Measurements from ENCODE around the gene LRGUK. TPM values are rescaled to one million over a fixed set of nuclear protein-coding genes. Genes with fewer than 3 reads are reported as not detected.

Gene LRGUK
- total RNA-seq, 1 experiment from 2014 or later: 1.5 TPM

DNA sequence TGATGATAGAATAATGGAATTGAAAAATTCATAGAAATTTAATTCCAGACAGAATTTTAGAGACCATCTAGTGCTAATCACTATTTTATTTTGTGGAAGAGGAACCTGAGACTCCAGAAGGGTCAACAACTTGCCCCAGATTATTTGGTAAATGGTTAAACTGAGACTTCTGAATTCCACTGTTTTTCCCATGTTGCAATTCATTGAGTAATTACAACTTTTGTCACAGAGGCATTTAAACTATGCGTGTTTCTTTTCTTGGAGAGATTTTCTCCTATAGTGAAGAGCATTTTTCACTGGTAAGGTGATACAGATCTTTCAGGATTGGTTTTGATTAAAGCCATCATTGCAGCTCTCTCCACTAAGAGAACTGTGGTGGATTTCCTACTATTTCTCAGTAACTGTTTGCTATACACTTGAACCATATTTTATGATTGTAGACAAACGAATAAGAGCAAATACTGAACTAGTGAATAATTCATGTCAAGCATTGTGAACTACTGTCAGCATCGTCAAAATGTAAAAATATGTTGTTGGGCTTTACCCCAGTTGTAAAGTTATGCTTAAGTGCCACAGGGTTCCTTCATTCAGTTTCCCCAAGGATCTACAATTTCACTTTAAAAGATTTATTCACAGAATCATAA is 26.5 kb downstream of the LRGUK start:
- Histone ChIP-seq H2AK5ac (ENCODE audit: insufficient read length, low read length) (no peak overlapping the region), H3K18ac (ENCODE audit: insufficient read length, low read depth, low read length) (no peak overlapping the region), H2BK12ac (ENCODE audit: insufficient read length, low read depth, low read length) (no peak overlapping the region), H4K20me1 (ENCODE audit: control insufficient read depth, insufficient read depth, insufficient read length) (no peaks in the 10 kb centered on the region), H3K56ac (ENCODE audit: insufficient read length, low read depth, low read length) (no peak overlapping the region), H3K9me3 (ENCODE audit: control insufficient read depth, low read depth, low read length) (no peaks in the 10 kb centered on the region), H4K91ac (ENCODE audit: insufficient read length, low read depth, low read length) (no peak overlapping the region), H2AFZ (ENCODE audit: low read length) (no peak overlapping the region), H2BK120ac (ENCODE audit: low read depth, low read length, poor library complexity, severe bottlenecking) (no peak overlapping the region), H3K23me2 (ENCODE audit: insufficient read length, low read depth, low read length, poor library complexity, severe bottlenecking) (no peaks in the 10 kb centered on the region), H2BK20ac (ENCODE audit: low read depth, low read length, poor library complexity, severe bottlenecking) (no peak overlapping the region), H3K23ac (ENCODE audit: insufficient read length, low read depth, low read length) (no peak overlapping the region), H3K27ac (ENCODE audit: insufficient read length, low read depth, low read length) (no peak overlapping the region), H3T11ph (ENCODE audit: low read length) (no peak overlapping the region), H3K4me1 (ENCODE audit: insufficient read depth, low read length) (peaks cover 7% of the 10 kb centered on the region; the same call in 1 of the 2 replicates), H3K27me3 (ENCODE audit: insufficient read depth, low read length) (no peaks in the 10 kb centered on the region), H3K79me1 (ENCODE audit: insufficient read depth, low read depth, low read length, poor library complexity, severe bottlenecking) (no peaks in the 10 kb centered on the region), H4K5ac (ENCODE audit: insufficient read length, low read depth, low read length) (no peak overlapping the region), H4K8ac (replicated peaks; ENCODE audit: insufficient read length, low read depth, low read length) (no peak overlapping the region), H2BK5ac (ENCODE audit: insufficient read length, low read length) (no peak overlapping the region), H3K14ac (ENCODE audit: insufficient read depth, low read length) (no peak overlapping the region), H2BK15ac (ENCODE audit: low read depth, low read length) (no peak overlapping the region), H3K79me2 (ENCODE audit: insufficient read depth, low read length) (no peaks in the 10 kb centered on the region), H3K4me2 (ENCODE audit: insufficient read depth, insufficient read length, low read length) (no peak overlapping the region), H3K9ac (ENCODE audit: extremely low read depth, insufficient read length, low read length) (no peak overlapping the region), H3K4ac (ENCODE audit: low read depth, low read length) (no peak overlapping the region)
- no peaks in the 10 kb centered on the region; a peak in 1 of 5 replicates for H3K9me3 Mint-ChIP-seq
- TF ChIP-seq, protein P1, sequence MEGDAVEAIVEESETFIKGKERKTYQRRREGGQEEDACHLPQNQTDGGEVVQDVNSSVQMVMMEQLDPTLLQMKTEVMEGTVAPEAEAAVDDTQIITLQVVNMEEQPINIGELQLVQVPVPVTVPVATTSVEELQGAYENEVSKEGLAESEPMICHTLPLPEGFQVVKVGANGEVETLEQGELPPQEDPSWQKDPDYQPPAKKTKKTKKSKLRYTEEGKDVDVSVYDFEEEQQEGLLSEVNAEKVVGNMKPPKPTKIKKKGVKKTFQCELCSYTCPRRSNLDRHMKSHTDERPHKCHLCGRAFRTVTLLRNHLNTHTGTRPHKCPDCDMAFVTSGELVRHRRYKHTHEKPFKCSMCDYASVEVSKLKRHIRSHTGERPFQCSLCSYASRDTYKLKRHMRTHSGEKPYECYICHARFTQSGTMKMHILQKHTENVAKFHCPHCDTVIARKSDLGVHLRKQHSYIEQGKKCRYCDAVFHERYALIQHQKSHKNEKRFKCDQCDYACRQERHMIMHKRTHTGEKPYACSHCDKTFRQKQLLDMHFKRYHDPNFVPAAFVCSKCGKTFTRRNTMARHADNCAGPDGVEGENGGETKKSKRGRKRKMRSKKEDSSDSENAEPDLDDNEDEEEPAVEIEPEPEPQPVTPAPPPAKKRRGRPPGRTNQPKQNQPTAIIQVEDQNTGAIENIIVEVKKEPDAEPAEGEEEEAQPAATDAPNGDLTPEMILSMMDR (conservative IDR thresholded peaks at IDR 0.05): no peak
- no peaks in the 10 kb centered on the region for H3K27me3 Mint-ChIP-seq (ENCODE audit: low read depth)
- no peaks in the 10 kb centered on the region; a peak in 2 of 7 replicates for H3K36me3 Mint-ChIP-seq (ENCODE audit: insufficient read depth in 1 of 3, low read depth in 3 of 3)
- H3K27ac Mint-ChIP-seq: peak overlapping the region in 2 of 3 experiments; percentile 15 to 87; a peak in 5 of 7 replicates
- WGBS (ENCODE audit: extremely low coverage, insufficient read length, low lambda C conversion rate): no CpG with 5 or more reads among the region's 3 CpGs
- H3K4me3 Mint-ChIP-seq: no peak overlapping the region
- DNase-seq: no peak
- H3K4me1 Mint-ChIP-seq: peaks cover 35 to 38% of the 10 kb centered on the region in 2 experiments
